GM18505 (cell line): ENCODE results near the gene THBS3.
"Not testable (repeated sequence)": the region's sequence is repeated elsewhere in the genome, so short reads cannot be mapped to it uniquely, and the experiment has no call there.

Experiments
- ATAC-seq: cut with Tn5 transposase; IDR thresholded peaks from one replicate; pipeline ENCODE4 v1.9.1; 2021; ENCODE audit not compliant: unreplicated experiment
- POLR2A ChIP-seq: IDR thresholded peaks from 4 replicates; pipeline ENCODE4 v1.6.1; 2011; ENCODE audit warnings: borderline replicate concordance; ENCODE audit not compliant: insufficient read depth, insufficient read length; ENCODE audit errors: extremely low read depth

THBS3 gene

DNA sequence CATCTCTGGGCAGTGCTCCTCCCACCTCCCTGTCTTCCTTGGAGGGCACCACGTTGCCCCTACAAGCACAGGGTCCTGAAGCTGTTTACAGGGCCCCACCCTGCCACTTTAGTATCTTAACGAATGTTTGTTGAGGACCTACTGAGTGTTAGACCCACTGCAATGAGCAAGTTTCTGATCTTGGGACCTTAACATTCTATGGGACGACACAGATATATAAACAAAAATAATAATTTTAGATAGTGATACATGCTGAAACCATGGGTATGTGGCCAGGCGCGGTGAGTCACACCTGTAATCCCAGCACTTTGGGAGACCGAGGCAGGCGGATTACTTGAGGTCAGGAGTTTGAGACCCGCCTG is 37.4 kb upstream of the THBS3 start:
- ATAC-seq: no peak

DNA sequence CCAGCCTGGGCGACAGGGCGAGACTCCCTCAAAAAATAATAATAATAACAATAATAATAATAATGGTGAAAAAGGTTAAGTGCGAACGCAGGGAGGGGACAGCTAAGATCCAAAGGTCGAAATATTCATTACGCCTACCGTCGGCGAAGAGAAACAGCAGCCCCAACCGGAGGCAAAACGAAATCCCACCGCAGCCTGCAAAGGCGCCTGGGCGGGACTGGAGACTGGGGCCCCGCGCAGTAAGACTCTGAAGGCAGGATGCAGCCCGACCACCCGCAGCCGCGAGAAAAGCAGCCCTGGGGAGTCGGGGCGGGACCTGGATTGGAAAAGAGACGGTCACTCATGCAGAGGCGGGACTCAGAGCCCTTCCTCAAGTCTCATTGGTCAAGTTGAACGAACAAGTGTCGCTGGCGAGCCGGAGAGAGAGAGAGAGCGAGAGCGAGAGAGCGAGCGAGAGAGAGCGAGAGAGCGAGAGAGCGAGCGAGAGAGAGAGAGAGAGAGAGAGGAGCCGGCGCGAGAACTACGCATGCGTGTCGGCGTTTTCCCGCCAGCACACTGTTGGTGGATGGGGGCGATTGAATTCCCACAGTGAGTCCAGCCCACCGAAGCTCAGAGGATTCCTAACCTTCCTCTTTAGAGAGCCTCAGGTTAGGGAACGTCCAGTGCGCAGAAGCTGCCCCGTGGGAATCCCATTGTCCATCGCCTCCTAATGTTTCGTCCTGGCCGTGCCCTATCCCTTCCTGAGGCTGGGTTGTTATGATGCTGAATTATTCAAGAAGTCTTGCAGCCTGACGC is 36.9 kb upstream of the THBS3 start:
- ATAC-seq: peak; percentile 82

More for the DNA sequence above, 37.4 kb upstream of the THBS3 start:
- TF ChIP-seq POLR2A: no peak

DNA sequence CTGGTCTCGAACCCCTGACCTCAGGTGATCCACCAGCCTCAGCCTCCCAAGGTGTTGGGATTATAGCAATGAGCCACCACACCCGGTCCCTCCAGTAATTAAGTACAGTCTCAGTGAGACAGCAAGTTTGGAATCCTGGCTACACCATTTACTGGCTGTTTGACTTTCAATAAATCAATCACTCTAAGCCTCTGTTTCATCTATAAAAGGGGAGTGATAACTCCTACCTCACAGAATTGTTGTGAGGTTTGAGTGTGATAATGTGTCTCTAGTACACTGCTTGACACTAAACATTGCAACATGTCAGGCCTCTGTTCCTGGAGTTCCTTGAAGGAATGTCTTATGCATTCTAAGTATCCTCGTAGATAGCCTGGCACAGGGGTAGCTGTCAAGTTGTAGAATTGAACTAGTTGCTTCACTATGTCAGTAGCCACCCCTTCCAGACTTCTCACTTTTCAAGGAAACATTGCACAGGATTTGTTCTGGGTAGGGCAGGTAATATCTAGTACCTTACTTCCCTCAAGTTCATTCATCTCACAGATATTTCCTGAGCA is 35.2 kb upstream of the THBS3 start:
- TF ChIP-seq POLR2A: no peak
- no peak for ATAC-seq

More for the DNA sequence above, 36.9 kb upstream of the THBS3 start:
- peak; percentile 96 for TF ChIP-seq POLR2A

DNA sequence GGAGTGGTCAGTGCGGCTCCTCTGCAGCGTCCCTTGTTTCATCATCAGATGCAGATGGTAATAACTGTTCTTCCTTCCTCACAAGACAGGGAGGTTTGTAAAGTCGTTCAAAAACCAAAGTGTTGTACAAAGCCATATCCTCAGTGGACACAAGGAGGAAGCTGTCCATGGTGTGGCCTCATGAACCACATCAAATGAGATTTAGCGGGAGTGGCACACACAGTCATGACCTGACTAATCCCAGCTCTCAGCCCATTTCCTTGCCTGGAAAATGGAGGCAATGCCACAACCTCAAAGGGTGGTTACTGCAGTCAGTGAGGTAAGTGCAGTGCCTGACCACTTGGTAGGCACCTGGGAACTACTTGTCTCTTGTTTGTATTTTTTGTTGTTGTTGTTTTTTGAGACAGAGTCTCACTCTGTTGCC is 34.2 kb upstream of the THBS3 start:
- no peak for TF ChIP-seq POLR2A
- no peak for ATAC-seq

DNA sequence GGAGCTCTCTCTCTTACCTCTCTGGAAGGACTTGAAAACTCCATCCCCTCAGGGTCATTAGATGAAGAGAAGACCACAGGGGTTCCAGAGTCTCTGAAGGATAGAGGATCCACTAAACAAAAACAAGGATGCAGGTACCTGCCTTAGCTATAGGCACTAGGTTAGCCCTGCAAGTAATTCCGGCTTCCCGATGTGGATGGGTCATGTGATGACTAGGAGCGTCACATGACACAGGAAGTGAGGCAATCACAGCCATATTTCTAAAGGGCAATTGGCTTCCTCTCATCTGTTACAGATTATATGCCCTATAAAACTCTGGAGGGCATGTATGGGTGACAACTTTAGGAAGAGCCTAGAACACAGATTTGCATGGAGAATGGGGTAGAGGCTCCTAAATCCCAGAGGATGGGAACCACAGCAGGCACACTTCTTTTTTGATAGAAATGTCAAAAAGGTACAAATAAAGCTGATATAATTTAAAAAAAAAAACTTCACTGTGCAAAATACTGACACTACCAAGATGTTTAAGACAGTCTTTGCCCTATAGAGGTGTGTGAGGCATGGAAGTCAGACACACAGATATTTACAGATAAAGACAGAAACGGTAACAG is 33.5 kb upstream of the THBS3 start:
- no peak for TF ChIP-seq POLR2A
- no peak for ATAC-seq

DNA sequence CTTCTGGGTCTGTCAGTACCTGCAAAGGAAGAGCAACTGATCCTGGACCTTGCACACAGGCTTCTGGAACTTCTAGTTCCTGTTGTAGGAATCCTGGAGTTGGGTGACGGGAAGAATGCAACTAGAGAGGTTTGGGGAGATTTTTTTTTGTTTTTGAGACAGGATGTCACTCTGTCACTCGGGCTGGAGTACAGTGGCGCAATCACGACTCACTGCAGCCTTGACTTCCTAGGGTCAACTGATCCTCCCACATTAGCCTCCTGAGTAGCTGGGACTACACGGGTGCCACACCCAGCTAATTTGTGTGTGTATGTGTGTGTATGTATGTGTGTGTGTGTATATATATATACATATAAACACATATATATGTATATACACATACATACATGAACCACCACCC is 28.8 kb upstream of the THBS3 start:
- no peak for ATAC-seq
- no peak for TF ChIP-seq POLR2A

DNA sequence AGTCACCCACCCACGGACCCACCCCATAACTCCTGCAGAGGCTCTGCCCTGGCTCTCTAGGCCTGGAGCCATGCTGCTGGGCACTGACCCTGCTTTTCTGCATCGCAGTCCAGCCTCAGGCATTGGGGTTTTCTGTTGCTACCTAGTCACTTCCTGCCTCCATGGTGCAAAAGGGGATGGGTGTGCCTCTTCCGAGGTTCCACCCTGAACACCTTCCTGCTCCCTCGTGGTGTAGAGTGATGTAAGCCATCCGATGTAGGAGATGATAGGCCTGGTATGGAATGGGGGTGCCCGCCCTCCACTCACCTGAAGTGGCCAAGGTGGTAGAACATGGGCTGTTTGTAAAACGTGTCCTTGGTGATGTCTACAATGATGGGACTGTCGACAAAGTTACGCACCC is 27.7 kb upstream of the THBS3 start:
- not testable (repeated sequence) for ATAC-seq

DNA sequence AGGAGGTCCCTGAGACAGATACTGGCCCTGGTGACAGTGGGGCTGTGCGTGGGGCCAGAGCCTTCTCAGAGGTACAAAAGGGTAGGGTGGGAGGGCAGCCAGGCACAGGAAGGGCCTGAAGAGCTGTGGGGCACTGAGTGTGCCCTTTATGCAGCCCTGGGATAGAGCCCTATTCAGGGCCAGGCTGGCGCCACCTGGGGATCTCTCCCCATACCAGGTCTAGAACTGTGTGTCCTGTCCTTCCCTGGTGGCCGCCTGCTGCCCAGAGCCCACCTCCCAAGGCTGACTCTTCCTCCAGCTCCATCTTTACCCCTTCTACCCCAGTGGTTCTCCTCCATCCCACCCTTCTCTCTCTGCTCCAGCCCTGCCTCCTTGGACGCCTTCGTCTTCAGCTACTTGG is 25.8 kb upstream of the THBS3 start:
- ATAC-seq: not testable (repeated sequence)

DNA sequence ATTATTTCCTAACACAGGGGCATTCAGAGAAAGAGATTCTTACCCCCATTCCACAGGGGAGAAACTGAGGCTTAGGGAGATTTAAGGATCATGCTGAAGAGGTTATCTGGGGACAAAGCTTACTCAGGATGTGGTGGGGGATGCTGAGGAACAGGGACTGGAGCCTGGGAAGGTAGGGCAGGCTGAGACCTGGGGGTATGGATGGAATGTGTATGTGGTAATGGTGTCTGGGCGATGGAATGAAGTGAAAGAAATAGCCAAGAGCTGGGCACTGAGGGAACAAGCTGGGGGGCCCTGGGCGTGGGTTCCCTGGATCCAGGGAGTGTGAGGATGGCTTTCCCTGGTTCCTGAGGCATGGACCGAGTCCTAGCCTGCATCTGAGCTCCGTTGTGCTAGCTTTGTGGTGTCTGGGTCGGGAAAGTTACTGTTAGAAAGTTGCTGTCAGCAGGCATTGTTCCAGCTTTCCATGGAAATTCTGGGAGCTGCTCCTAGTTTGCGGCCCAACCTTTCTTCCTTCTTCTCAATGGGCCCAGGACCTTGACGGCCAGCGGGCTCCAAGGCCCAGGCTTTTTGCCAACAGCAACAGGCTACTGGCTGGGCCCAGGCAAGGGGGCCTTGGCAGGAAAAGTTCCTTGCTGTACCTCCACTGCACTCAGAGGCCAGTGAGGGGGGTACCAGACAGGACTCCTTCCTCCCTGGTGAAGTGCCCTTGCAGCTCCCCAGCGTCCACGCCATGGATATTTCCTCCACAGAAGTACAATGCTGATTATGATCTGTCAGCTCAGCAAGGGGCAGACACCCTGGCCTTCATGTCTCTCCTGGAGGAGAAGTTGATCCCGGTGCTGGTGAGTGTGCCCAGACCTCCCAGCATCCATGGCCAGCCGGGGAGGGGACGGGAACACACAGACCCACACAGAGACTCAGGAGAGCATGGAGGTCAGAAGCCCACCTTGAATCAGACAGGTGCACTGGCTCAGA is 24.6 kb upstream of the THBS3 start:
- ATAC-seq: not testable (repeated sequence)

DNA sequence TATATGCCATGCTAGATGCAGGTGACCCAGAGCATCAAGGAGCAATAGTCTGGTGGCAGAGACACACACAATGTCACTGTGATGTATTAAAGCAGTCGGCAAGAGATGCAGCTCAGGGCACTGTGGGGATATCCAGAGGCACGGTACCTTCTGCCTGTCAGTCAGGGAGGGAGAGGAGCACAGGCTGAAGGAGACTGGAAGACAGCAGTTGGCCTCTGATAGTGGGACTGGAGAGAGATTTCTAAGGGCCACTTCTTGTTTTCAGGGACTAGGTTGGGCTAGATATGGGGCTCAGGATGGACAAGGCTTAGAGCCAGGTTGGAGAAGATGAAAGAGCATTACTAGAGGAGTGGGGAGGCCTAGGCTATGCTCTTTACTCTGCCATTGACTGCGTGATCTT is 23.6 kb upstream of the THBS3 start:
- ATAC-seq: not testable (repeated sequence)

DNA sequence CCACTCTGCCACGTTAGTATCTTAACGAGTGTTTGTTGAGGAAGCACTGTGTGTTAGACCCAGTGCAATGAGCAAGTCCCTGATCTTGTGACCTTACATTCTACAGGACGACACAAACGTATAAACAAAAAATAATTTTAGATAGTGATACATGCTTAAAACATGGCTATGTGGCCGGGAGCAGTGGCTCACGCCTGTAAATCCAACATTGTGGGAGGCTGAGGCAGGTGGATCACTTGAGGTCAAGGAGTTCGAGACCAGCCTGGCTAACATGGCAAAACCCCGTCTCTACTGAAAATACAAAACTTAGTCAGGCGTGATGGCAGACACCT is 20.4 kb upstream of the THBS3 start:
- no peak for TF ChIP-seq POLR2A
- no peak for ATAC-seq

DNA sequence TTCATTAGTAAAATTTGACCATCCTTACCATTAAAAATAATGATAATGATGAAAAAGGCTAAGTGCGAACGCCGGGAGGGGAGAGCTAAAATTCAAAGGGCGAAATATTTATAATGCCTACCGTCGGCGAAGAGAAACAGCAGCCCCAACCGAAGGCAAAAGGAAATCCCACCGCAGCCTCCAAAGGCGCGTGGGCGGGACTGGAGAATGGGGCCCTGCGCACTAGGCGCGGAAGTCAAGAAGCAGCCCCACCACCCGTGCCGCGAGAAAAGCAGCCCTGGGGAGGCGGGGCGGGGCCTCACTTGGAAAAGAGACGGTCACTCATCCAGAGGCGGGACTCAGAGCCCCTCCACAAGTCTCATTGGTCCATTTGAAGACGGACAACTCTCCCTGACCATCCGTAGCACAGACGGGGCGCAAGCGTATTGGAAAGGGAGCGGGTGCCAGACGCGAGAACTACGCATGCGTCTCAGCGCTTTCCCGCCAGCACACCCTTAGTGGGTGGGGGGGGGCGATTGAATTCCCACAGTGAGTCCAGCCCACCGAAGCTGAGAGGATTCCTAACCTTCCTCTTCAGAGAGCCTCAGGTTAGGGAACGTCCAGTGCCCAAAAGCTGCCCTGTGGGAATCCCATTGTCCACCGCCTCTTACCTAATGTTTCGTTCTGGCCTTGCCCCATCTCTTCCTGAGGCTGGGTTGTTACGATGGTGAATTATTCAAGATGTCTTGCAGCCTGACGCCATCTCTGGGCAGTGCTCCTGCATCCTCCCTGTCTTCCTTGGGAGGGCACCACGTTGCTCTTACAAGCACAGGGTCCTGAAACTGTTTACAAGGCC is 19.8 kb upstream of the THBS3 start:
- peak; percentile 88 for TF ChIP-seq POLR2A
- peak; percentile 87 for ATAC-seq

DNA sequence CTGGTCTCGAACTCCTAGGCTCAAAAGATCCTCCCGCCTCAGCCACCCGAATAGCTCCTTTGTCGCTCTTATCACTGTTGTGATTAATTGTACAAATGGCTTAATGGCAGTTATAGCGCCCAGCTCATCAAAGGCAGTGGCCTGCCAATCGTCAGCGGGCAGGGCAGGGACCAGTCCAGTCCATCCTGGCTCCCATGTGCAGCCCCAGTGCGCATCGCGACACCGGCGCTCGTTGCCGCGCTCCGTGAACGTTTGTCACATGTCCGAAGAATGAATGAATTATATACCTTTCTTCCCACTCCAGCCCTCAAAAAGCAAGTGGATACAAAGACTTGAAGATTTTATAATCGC is 19.2 kb upstream of the THBS3 start:
- no peak for ATAC-seq
- TF ChIP-seq POLR2A: no peak
